HFFc6 (cell line): ENCODE results near the gene GFRA1. TPM values are rescaled to one million over a fixed set of nuclear protein-coding genes. Genes with fewer than 3 reads are reported as not detected.

Source experiments
- DNase-seq: peaks from one replicate; pipeline ENCODE4 v3.0.0-alpha.2; 2018
- H3K27ac Mint-ChIP-seq: 2 replicates; pipeline ENCODE4 v1.8.0; 2020; ENCODE audit warnings: mild to moderate bottlenecking, mixed read lengths
- H3K27me3 Mint-ChIP-seq: 2 replicates; pipeline ENCODE4 v1.8.0; 2021; ENCODE audit warnings: mild to moderate bottlenecking, moderate library complexity, mixed read lengths; ENCODE audit not compliant: insufficient read depth
- H3K36me3 Mint-ChIP-seq: 2 replicates; pipeline ENCODE4 v1.8.0; 2021; ENCODE audit warnings: low read depth, mixed read lengths
- H3K4me1 Mint-ChIP-seq: 2 replicates; pipeline ENCODE4 v1.8.0; 2020; ENCODE audit warnings: low read depth, mixed read lengths
- H3K4me3 Mint-ChIP-seq: 2 replicates; pipeline ENCODE4 v1.8.0; 2020; ENCODE audit warnings: mild to moderate bottlenecking, moderate library complexity, mixed read lengths
- H3K9me3 Mint-ChIP-seq: 2 replicates; pipeline ENCODE4 v1.8.0; 2020; ENCODE audit warnings: mild to moderate bottlenecking, mixed read lengths
- total RNA-seq, 6 experiments: library from RNA; stranded (reverse); fragmentation: NEBNext Ultra II Directional; extraction: Animal tissue kit (Norgen Biotek cat#: 25700); gene quantifications; 2 replicates in 1 of 6; 3 replicates in 5 of 6; pipeline ENCODE4 v1.2.3, GENCODE V29; 2021
- TF ChIP-seq, protein P1 (sequence below): fragments of 200-600 bp; sonication (generic); IDR thresholded peaks from 2 replicates; pipeline ENCODE4 v1.5.0; 2021; ENCODE audit warnings: antibody characterized with exemption, mild to moderate bottlenecking

GFRA1 gene
- total RNA-seq, 6 experiments from 2014 or later: 7.3 to 17.2 (median 15.9) TPM

- Mint-ChIP-seq H3K9me3 (no peaks in the 10 kb centered on the region), H3K27me3 (peaks cover 4% of the 10 kb centered on the region)
These were observed 265.6 kb downstream of the GFRA1 start for GRCh38 chr10:116007256-116007891.

More at GRCh38 chr10:116007256-116007891, 265.6 kb downstream of the GFRA1 start:
- Mint-ChIP-seq H3K4me1 (no peaks in the 10 kb centered on the region), H3K4me3 (no peak overlapping the region), H3K27ac (no peak overlapping the region), H3K36me3 (no peaks in the 10 kb centered on the region)
- no peak for DNase-seq
- TF ChIP-seq, protein P1, sequence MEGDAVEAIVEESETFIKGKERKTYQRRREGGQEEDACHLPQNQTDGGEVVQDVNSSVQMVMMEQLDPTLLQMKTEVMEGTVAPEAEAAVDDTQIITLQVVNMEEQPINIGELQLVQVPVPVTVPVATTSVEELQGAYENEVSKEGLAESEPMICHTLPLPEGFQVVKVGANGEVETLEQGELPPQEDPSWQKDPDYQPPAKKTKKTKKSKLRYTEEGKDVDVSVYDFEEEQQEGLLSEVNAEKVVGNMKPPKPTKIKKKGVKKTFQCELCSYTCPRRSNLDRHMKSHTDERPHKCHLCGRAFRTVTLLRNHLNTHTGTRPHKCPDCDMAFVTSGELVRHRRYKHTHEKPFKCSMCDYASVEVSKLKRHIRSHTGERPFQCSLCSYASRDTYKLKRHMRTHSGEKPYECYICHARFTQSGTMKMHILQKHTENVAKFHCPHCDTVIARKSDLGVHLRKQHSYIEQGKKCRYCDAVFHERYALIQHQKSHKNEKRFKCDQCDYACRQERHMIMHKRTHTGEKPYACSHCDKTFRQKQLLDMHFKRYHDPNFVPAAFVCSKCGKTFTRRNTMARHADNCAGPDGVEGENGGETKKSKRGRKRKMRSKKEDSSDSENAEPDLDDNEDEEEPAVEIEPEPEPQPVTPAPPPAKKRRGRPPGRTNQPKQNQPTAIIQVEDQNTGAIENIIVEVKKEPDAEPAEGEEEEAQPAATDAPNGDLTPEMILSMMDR: no peak

Other genes starting within 250 kb of the GFRA1 start
- not detected for gene CCDC172, start 51.2 kb upstream of the GFRA1 start, total RNA-seq
- not detected for gene PNLIPRP3, start 154.6 kb upstream of the GFRA1 start, total RNA-seq